GM19023 (cell line): Measurements from ENCODE around the gene SNAI3.
A peak's percentile ranks its signal among the peaks of the same experiment; 100 is the strongest.

Experiments
- ATAC-seq: cut with Tn5 transposase; IDR thresholded peaks from one replicate; pipeline ENCODE4 v1.9.1; 2021; ENCODE audit warnings: mild to moderate bottlenecking, moderate library complexity; ENCODE audit not compliant: unreplicated experiment

SNAI3 gene

DNA sequence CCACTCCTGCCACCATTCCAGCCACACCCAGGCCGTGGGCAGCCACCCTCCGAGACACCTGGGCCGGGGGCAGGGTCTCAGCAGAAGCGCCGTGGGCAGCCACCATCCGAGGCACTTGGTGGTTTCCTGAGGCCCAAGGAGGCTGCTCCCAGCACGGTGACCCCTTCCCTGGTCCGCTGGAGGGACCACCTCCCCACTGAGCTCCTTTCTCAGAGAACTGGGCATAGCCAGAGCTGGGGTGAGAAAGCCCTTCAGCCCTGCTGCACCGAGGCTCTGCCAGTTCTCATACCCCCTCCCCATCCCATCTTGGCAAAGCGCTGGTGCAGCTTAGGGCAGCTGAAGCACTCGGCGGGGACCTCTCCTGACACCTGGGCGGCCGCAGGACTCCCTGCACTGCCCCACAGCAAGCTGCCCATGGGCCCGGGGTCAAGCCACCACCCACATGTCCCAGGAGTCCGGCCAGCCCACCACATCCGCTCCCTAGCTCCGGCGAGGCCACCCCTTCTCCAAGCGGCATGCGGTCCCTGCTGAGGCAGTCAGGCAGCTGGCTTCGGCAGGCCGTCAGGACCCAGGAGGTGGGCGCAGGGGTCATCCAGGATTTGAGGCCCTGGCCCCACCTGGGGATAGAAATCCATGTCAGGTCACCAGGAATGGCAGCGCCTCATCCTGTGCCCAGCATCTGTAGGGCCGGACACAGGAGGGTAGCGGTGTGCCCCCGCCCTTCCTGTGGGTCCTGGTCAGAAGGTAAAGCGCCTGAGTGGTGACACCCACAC, 34.1 kb downstream of the SNAI3 start:
- ATAC-seq: no peak

DNA sequence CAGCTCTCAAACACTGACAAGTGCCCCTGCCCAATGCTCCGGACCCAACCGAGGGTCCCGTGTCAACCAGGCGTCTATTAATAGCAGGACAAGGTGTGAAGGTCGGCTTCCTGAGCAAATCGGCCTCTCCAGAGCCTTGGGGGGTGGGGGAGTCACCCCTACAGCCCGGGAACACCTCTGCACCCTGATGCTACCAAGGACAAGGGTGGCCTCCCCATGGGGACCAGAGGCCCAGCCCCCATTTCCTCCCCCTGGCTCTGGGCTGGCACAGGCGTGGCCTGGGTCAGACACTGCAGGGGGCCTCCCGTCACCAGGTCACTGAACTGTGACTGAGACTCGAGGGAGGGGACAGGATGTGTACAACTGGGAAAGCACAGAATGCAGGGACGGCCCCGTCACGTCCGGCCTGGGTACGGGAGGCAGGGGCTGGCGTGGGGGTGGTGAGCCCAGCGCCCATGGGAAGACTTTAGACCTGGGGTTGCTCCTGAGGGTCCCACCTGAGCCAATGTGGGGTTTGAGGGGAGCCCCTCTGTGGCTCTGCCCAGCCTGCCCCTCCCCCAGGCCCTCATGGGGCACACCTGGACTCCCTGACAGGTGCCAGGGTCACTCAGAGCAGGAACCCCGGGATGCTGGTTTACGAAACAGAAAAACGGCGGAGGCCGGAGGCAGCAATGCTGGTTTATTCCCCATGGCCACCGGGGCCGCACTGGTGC, 34.9 kb downstream of the SNAI3 start:
- peak; percentile 65 for ATAC-seq

DNA sequence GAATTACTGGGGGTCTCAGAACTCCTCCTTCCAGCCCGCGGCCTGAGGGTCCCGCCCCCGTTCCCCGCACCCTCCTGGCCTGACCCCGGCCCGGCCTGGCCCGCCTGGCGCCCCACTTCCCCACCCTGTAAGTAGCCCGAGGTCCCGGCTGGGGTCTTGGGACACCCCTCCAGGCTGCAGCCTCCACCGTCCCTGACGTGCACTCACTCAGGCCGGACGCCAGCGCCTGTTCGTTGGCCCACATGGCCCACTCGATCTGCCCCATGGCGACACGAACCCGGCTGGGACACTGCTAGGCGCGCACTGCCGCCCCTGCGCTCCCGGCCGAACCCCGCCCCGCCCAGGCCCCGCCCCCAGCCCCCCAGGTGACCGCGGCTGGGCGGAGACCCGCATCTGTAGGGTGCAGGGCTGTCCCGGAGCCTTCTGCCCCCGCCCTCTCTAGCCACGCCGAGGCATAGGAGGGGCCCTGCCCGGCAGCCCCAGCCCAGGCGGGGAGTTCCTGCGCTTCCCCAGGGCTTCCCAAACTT, 35.5 kb downstream of the SNAI3 start, which contains the start of gene CYBA:
Gene CYBA (minus strand): TSS at position 305 of the 527 bp plus-strand sequence. CDS start 40 bp downstream, at position 265.
- peak; percentile 82 for ATAC-seq

DNA sequence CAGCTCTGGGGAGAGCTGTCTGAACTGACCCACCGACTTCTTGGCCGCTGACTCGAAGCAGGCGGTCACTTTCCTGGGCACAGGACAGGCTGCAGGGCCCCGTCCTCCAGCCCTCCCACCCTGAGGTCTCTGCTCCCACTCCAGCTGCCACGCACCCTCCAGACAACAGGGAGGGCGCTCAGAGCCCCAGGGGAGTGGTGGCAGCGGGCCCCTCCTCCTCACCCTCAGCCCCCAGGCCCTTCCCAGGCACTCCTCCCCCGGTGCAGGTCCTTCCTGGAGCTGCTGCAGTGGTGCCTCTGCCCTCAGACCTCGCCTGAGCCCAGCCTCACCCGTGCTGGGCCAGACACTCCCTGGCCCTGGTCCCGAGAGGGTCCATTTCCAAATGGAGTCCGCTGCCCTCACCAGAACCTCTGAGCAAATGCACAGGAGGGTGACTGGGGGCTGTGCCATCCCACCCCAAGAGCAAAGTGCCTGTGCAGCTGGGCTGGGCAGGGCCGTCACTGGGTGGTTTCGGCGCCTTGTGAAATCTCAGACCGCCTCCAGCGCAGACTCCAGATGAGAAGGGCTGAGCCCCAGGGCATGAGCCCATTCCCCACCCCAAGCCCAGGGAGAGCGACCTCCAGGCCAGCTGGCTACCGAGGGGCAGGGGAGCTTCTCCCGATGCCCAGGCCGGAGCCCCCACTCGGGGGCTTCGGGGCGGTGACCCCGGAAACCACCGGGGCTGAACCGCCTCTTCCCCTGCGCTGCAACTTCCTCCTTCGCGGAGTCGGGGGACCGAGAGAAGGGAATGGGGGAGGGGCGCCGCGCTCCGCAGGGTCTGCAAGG, 36.2 kb downstream of the SNAI3 start:
- peak; percentile 16 for ATAC-seq

DNA sequence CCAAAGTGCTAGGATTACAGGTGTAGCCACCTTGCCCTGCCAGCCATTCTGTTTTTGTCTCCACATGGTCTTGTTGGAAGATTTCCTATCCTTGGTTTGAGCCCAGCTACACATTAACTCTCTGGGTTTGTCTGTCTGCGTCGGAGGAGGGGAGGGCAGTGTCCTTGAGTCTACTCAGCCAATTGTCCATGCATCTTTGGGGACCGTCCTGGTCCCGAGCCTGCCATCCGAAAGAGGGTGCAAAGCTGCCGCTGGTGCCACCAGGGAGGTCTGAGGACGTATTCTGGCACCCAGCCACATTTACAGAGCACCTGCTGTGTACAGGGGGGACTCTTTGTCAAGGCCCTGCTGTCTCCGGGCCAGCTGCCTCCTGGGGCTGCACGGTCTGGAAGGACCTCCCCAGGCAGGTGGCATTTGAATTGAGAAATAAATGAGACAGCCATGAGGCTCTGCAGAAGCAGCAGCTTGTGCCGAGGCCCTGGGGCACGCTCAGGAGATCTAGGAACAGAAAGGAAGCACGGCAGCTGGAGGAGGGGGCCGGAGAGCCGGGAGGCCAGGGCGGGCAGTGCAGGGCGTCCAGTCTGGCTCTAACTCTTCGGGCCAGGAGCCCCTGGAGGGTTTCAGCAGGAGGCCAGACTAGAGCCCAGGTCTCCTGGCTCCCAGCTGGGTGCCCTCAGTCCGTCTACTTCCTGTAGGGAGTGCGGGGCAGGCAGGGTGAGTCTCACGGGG, 36.9 kb downstream of the SNAI3 start:
- ATAC-seq: no peak

DNA sequence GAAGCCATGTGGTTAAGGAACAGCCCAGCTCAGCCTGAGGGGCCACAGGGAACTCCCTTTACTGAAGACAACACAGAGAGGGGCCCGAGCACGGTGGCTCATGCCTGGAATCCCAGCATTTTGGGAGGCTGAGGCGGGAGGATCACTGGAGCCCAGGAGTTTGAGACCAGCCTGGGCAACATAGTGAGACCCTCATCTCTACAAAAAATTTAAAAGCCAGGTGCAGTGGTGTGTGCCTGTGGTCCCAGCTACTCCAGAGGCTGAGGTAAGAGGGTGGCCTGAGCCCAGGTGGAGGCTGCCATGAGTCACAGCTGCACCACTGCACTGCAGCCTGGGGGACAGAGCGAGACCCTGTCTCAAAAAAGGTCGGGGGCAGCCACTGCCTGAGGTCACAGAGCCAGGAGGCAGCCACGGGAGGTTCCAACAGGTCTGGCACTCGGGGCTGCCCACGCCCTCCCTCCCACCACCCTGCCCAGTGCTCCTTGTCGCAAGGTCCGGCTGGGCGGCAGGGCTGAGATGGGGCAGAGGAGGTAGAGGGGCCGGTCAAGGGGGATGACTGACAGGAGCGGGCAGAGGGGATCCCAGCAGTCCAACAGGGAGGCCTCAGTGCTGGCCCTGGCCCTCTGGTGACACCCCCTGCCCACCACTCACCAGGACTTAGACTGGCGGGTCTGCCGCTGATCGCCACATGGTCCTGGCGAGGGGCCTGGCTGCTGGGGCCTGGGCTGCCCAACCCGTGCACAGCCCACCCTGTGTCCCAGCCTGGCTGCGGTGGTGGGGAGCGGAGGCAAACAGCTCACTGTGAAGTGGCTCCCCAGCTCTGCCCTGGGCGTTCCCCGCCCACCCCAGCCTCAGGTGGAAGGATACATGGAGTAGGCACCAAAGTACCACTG, 38.9 kb downstream of the SNAI3 start:
- ATAC-seq: no peak

DNA sequence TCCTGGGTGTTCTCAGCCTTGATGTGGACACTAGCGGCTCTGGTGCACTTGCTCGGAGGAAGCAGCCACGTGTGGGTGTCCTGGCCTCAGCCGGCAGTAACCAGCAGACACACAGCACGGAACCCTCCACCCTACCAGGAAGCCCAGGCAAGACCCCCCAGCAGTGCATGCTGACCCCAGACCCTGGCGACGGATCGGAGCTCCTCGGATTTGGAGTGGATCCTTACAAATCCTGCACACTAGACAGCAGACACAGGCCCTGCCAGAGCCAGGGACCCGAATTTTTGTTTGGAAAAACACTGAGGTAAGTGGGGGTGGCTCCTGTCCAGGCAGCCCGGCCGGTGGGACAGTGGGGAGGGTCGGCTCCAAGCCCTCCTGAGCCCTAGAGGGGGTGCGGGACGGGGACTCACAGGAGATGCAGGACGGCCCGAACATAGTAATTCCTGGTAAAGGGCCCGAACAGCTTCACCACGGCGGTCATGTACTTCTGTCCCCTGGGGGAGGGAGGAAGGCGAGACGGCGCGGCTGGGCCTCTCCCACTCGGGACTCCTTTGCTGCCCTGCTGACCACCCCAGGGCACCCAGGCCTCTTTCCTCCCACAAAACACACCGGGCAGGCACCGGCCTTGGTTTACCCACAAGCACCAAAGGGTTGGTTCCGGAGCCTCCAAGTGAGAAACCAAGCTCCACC, 39.8 kb downstream of the SNAI3 start:
- no peak for ATAC-seq

DNA sequence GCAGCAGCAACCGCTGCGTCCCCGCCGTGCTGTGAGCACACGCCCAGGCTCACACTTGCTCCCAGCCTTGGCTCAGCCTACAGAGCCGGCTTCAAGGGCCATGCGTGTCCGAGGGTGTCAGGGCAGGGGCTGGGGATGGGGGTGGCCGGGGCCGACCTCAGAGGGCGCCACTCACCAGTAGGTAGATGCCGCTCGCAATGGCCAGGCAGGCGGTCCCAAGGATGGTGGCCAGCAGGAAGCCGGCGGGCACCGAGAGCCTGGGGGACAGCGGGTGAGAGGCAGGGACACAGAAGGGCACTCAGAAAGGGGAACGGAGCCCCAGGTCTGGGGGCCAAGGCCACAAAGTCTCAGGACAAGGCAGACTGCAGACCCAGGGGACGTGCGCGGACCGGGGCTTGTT, 40.4 kb downstream of the SNAI3 start:
- ATAC-seq: no peak

DNA sequence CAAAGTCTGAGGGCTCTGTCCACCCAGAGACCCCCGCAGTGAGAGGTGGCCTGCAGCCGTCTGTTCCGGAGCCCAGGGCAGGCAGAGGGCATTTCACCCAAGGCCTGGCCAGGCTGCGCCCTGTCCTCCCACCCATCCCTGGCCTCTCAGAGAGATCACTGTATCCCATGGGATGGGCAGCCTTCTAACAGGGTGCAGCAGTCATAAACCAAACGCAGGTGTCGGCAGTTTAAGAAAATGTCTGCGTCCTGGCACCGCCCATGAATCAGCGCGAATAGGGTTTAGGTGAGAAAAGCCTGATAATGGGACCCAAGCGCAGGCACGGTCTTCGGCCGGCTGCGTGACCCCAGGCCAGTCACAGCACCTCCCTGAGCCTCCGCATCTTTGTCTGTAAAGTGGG, 40.9 kb downstream of the SNAI3 start:
- no peak for ATAC-seq

DNA sequence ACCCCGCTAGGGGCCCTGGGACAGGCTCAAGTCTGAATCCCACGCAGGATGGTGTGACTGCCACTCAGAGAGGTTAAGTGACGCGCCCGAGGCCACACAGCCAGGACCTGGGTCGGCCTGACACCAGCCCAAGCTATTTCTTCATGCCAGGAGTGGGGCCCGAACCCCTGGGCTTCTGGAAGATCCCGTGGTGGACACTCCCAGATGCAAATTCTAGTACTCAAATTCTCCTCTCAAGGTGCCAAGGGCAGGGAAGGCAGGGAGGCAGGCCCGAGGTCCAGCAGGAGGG, 42.7 kb downstream of the SNAI3 start:
- no peak for ATAC-seq

DNA sequence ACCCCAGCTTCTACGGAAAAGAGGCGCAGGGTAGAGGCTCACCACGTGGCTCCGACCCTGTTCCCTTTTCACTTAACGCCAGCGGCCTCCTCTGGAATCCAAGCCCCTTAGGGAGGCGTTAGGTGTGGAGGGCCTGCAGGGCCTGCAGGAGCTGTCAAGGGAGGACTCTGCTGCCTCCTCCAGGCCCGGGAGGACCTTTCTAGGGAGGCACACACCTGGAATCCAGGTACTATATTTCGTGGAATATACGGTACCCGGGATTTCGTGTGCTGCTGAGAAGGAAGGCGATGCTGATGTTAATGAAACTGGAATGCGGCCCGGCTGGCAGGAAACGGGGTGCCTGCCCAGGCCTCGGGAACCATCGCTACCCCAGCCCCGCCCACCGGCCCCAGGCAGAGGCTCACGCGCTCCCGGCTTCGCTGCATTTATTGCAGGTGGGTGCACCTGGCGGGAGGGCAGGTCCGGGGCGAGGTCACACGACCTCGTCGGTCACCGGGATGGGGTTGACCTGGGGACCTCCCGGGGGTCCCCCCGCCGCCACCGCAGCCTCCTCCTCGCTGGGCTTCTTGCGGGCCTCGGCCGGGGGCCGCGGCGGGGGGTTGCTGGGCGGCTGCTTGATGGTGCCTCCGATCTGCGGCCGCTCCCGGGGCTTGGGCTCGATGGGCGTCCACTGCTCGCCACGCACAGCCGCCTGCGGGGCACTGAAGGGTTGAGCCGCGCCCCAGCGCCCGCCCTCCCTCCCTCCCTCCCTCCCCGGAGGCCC, 43.2 kb downstream of the SNAI3 start:
- no peak for ATAC-seq

DNA sequence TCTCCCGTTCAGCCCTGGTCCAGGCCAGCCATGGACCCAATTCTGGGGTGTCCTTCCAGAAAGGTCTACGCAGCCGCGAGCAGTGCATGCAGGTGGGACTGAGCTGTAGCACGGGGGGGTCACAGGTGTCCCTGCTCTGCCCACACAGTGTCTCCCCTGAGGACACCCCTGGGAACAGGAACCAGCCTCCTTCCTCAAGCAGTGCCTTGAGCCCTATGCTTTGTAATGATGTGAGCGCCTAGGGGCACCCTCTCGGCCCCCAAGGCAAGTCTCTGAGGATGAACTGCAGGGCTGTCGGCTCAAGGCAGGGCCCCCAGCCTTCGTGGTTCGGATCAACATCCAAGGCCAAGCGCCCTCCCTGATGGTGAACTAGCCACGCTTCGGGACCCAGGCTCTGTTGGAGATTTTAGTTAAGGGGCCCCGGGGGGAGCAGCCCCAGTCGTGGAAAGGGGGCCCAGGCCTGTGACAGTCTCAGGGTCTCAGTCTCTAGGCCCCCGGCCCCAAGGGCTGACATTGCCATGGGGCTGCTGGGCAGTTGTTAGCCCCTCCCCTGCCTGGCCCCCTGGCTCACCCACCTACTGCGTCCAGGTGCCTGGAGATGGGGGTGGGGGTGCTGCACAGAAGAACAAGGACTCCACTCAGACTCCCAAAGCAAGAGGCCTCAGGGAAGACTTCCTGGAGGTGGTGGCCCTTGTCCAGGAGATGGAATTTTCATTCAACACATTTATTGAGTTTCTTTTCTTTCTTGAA, 45.6 kb downstream of the SNAI3 start:
- no peak for ATAC-seq

DNA sequence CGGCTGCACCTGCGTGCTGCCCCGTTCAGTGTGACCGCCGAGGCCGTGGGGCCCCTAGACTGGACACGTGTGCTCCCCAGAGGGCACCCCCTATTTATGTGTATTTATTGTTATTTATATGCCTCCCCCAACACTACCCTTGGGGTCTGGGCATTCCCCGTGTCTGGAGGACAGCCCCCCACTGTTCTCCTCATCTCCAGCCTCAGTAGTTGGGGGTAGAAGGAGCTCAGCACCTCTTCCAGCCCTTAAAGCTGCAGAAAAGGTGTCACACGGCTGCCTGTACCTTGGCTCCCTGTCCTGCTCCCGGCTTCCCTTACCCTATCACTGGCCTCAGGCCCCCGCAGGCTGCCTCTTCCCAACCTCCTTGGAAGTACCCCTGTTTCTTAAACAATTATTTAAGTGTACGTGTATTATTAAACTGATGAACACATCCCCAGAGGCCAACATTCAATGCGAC, 46.2 kb downstream of the SNAI3 start:
- no peak for ATAC-seq

DNA sequence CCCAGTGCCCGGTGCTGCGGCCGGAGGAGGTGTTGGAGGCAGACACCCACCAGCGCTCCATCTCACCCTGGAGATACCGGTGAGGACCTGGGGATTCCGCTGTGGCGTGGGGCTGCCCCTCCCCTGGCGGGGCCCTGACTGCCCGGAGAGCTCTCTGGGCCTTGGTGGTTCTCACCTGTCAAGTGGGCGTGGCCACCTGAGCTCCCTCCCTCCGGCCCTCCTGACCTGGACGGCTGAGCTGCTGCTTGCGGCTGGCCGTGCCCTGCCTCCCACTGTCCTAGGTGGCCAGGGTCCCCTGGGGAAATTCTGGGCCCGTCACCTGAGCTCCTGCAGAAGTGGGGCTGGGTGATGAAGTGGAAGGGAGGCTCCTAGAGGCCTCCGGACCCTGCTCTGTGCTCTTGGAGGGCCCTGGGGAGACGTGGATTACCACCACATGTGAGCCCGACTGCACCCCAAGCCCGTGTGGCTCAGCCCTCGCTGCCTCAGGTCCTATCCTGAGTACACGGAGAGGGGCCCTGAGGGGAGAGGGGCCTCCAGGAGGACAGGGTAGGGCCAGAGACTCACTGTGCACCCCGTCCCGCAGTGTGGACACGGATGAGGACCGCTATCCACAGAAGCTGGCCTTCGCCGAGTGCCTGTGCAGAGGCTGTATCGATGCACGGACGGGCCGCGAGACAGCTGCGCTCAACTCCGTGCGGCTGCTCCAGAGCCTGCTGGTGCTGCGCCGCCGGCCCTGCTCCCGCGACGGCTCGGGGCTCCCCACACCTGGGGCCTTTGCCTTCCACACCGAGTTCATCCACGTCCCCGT, 46.9 kb downstream of the SNAI3 start:
- ATAC-seq: no peak

DNA sequence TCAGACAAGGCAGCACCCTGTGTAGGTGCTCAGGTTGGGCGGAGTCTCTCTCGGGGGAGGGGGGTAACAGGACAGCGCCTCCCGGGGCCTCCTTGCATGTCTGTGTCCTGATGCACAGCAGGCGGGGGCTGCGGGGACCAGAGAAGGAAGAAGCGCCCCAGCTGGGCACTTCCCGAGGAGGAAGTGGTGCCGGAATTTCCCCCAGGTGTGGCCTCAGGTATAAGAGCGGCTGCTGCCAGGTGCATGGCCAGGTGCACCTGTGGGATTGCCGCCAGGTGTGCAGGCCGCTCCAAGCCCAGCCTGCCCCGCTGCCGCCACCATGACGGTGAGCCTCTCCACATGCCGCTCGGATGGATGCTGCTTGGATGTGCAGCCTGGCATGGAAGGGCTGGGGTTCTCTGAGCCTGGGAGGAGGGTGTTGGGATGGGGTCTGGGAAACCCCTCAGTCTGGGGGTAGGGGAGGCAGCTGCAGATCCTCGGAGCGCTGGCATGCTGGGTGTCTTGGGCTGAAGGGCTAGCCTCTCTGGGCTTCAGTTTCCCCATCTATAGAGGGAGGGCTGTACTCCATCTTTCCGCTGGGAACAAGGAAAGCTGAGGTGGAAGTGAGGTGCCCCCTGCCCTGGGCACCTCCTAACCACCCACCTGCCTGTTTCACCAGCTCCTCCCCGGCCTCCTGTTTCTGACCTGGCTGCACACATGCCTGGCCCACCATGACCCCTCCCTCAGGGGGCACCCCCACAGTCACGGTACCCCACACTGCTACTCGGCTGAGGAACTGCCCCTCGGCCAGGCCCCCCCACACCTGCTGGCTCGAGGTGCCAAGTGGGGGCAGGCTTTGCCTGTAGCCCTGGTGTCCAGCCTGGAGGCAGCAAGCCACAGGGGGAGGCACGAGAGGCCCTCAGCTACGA, 47.7 kb downstream of the SNAI3 start, which contains the start of gene IL17C:
Gene IL17C (plus strand): TSS at position 250 of the 908 bp plus-strand sequence. CDS start 70 bp downstream, at position 320.
- ATAC-seq: no peak
